ENCODE measurements around the gene GDI1.
A peak's percentile ranks its signal among the peaks of the same experiment; 100 is the strongest.

Gene GDI1

DNA sequence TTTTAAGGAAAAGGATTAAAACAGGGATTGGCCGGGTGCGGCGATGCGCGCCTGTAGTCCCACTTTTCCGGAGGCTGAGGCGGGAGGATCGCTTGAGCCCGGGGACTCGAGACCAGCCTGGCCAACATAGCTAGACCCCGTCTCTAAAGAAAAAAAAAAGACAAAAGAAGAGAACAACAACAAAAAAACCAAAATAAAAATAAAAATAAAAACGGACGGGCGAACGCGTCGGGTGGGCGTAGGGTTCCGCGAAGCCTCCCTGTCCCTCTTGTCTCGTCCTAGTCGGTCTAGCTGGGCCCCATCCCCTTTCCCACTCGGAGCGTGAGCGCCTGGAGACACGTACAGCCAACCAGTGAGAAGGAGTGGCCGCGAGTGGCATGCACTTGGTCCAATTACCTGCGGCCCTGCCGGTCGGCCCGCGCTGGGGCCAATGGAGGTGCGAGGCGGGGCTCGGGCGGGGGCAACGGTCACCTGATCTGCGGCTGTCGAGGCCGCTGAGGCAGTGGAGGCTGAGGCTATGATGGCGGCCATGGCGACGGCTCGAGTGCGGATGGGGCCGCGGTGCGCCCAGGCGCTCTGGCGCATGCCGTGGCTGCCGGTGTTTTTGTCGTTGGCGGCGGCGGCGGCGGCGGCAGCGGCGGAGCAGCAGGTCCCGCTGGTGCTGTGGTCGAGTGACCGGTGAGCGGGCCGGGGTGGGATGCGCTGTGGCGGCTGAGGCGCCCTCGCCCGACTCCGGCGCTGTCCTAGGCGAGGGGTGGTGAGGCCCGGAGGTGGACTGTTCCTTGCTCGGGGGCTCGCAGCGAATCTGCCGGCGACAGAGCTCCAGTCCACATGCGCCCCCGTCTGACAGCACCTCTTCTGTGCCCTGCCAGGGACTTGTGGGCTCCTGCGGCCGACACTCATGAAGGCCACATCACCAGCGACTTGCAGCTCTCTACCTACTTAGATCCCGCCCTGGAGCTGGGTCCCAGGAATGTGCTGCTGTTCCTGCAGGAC lies 8.5 kb upstream of the GDI1 start, which contains the start of gene ATP6AP1:
Gene ATP6AP1, plus strand, starts transcription at position 502 of the 996 bp plus-strand sequence. Its CDS starts 16 bp downstream, at position 518.
- Histone ChIP-seq H3K4me1 (ENCODE audit: control insufficient read depth, insufficient read depth, low read length, poor library complexity, severe bottlenecking) (peaks cover 3% of the 10 kb centered on the region), H3K36me3 (ENCODE audit: control insufficient read depth, insufficient read depth, low read length) (peaks cover 6% of the 10 kb centered on the region), H3K27me3 (replicated peaks; ENCODE audit: control insufficient read depth, insufficient read depth, low read length, poor library complexity, severe bottlenecking) (no peaks in the 10 kb centered on the region), H3K4me3 (ENCODE audit: insufficient read depth, low read depth, low read length, poor library complexity, severe bottlenecking) (peak within 1 kb of the TSS; percentile 52), H3K27ac (ENCODE audit: insufficient read depth, low read length, poor library complexity, severe bottlenecking) (peak within 1 kb of the TSS; percentile 58), H3K9me3 (ENCODE audit: control insufficient read depth, low read length) (no peaks in the 10 kb centered on the region)
- peak; percentile 76 to 83 (median 83) for DNase-seq

- no peak for DNase-seq
- no peak overlapping the region for H3K4me3 ChIP-seq (ENCODE audit: insufficient read depth, low read depth, low read length, poor library complexity, severe bottlenecking)
Measured at GRCh38 chrX:154429711-154430110, 7.2 kb upstream of the GDI1 start.

GRCh38 chrX:154430479-154430878 lies 6.5 kb upstream of the GDI1 start:
- Histone ChIP-seq H3K36me3 (ENCODE audit: control insufficient read depth, insufficient read depth, low read length) (peaks cover 12% of the 10 kb centered on the region), H3K9me3 (ENCODE audit: control insufficient read depth, low read length) (no peaks in the 10 kb centered on the region), H3K4me3 (ENCODE audit: insufficient read depth, low read depth, low read length, poor library complexity, severe bottlenecking) (no peak overlapping the region), H3K4me1 (ENCODE audit: control insufficient read depth, insufficient read depth, low read length, poor library complexity, severe bottlenecking) (peaks cover 3% of the 10 kb centered on the region), H3K27ac (ENCODE audit: insufficient read depth, low read length, poor library complexity, severe bottlenecking) (no peak overlapping the region), H3K27me3 (replicated peaks; ENCODE audit: control insufficient read depth, insufficient read depth, low read length, poor library complexity, severe bottlenecking) (no peaks in the 10 kb centered on the region)
- no peak for DNase-seq

More at GRCh38 chrX:154429711-154430110, 7.2 kb upstream of the GDI1 start:
- Histone ChIP-seq H3K4me1 (ENCODE audit: control insufficient read depth, insufficient read depth, low read length, poor library complexity, severe bottlenecking) (peaks cover 3% of the 10 kb centered on the region), H3K36me3 (ENCODE audit: control insufficient read depth, insufficient read depth, low read length) (peaks cover 10% of the 10 kb centered on the region), H3K27ac (ENCODE audit: insufficient read depth, low read length, poor library complexity, severe bottlenecking) (no peak overlapping the region), H3K9me3 (ENCODE audit: control insufficient read depth, low read length) (no peaks in the 10 kb centered on the region), H3K27me3 (replicated peaks; ENCODE audit: control insufficient read depth, insufficient read depth, low read length, poor library complexity, severe bottlenecking) (no peaks in the 10 kb centered on the region)

- DNase-seq = no peak
- H3K27ac ChIP-seq (ENCODE audit: insufficient read depth, low read length, poor library complexity, severe bottlenecking) = no peak overlapping the region
- no peaks in the 10 kb centered on the region for H3K9me3 ChIP-seq (ENCODE audit: control insufficient read depth, low read length)
- no peaks in the 10 kb centered on the region for H3K27me3 ChIP-seq (replicated peaks; ENCODE audit: control insufficient read depth, insufficient read depth, low read length, poor library complexity, severe bottlenecking)
- peaks cover 3% of the 10 kb centered on the region for H3K4me1 ChIP-seq (ENCODE audit: control insufficient read depth, insufficient read depth, low read length, poor library complexity, severe bottlenecking)
- H3K36me3 ChIP-seq (ENCODE audit: control insufficient read depth, insufficient read depth, low read length) = peaks cover 12% of the 10 kb centered on the region
- H3K4me3 ChIP-seq (ENCODE audit: insufficient read depth, low read depth, low read length, poor library complexity, severe bottlenecking) = no peak overlapping the region
Measured at GRCh38 chrX:154430916-154431315, 6.0 kb upstream of the GDI1 start.

DNA sequence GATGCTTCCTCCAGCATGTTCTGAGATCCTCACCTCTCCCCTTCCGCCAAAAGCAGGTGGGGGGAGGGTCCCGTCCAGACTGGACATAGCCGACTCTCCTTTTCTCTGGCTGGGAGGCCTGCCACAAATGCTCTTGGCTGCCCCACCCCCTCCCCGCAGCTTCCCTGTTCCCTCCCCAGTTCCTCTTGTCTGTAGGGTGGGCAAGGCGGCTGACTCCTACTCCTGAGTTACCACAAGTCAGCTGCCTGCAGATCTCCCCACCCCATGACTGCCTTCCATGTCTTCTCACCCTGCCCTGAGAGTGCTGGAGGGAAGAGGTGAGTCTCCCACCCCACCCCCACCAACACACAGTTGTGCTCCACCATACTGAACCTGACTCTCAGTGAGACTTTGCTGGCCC lies 5.6 kb upstream of the GDI1 start:
- Histone ChIP-seq H3K36me3 (ENCODE audit: control insufficient read depth, insufficient read depth, low read length) (peaks cover 12% of the 10 kb centered on the region), H3K4me1 (ENCODE audit: control insufficient read depth, insufficient read depth, low read length, poor library complexity, severe bottlenecking) (peaks cover 3% of the 10 kb centered on the region), H3K9me3 (ENCODE audit: control insufficient read depth, low read length) (no peaks in the 10 kb centered on the region), H3K27me3 (replicated peaks; ENCODE audit: control insufficient read depth, insufficient read depth, low read length, poor library complexity, severe bottlenecking) (no peaks in the 10 kb centered on the region), H3K4me3 (ENCODE audit: insufficient read depth, low read depth, low read length, poor library complexity, severe bottlenecking) (no peak overlapping the region), H3K27ac (ENCODE audit: insufficient read depth, low read length, poor library complexity, severe bottlenecking) (no peak overlapping the region)
- no peak for DNase-seq

DNA sequence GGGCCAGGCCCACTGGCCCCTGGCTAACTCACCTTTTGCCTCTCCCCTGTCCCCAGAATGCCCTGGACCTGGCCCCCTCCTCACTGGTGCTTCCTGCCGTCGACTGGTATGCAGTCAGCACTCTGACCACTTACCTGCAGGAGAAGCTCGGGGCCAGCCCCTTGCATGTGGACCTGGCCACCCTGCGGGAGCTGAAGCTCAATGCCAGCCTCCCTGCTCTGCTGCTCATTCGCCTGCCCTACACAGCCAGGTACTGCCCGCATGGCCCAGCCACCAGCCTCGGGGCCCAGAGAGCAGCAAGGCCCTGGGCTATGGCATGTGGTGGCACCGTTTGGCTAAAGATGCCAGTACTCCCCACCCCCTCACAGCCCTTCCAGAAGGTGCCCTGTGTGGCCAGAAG lies 4.7 kb upstream of the GDI1 start:
- DNase-seq = no peak
- H3K27ac ChIP-seq (ENCODE audit: insufficient read depth, low read length, poor library complexity, severe bottlenecking) = no peak overlapping the region
- no peaks in the 10 kb centered on the region for H3K27me3 ChIP-seq (replicated peaks; ENCODE audit: control insufficient read depth, insufficient read depth, low read length, poor library complexity, severe bottlenecking)
- H3K4me3 ChIP-seq (ENCODE audit: insufficient read depth, low read depth, low read length, poor library complexity, severe bottlenecking) = no peak overlapping the region
- peaks cover 3% of the 10 kb centered on the region for H3K4me1 ChIP-seq (ENCODE audit: control insufficient read depth, insufficient read depth, low read length, poor library complexity, severe bottlenecking)
- no peaks in the 10 kb centered on the region for H3K9me3 ChIP-seq (ENCODE audit: control insufficient read depth, low read length)
- H3K36me3 ChIP-seq (ENCODE audit: control insufficient read depth, insufficient read depth, low read length) = peaks cover 12% of the 10 kb centered on the region

GRCh38 chrX:154433605-154434004 lies 3.3 kb upstream of the GDI1 start:
- H3K27me3 ChIP-seq (replicated peaks; ENCODE audit: control insufficient read depth, insufficient read depth, low read length, poor library complexity, severe bottlenecking) = no peaks in the 10 kb centered on the region
- peaks cover 12% of the 10 kb centered on the region for H3K36me3 ChIP-seq (ENCODE audit: control insufficient read depth, insufficient read depth, low read length)
- H3K4me3 ChIP-seq (ENCODE audit: insufficient read depth, low read depth, low read length, poor library complexity, severe bottlenecking) = no peak overlapping the region
- H3K9me3 ChIP-seq (ENCODE audit: control insufficient read depth, low read length) = no peaks in the 10 kb centered on the region
- peaks cover 7% of the 10 kb centered on the region for H3K4me1 ChIP-seq (ENCODE audit: control insufficient read depth, insufficient read depth, low read length, poor library complexity, severe bottlenecking)
- DNase-seq = no peak
- H3K27ac ChIP-seq (ENCODE audit: insufficient read depth, low read length, poor library complexity, severe bottlenecking) = no peak overlapping the region

GRCh38 chrX:154434394-154435168 lies 2.4 kb upstream of the GDI1 start:
- DNase-seq = no peak
- H3K27me3 ChIP-seq (replicated peaks; ENCODE audit: control insufficient read depth, insufficient read depth, low read length, poor library complexity, severe bottlenecking) = no peaks in the 10 kb centered on the region
- H3K4me1 ChIP-seq (ENCODE audit: control insufficient read depth, insufficient read depth, low read length, poor library complexity, severe bottlenecking) = peaks cover 7% of the 10 kb centered on the region
- peaks cover 12% of the 10 kb centered on the region for H3K36me3 ChIP-seq (ENCODE audit: control insufficient read depth, insufficient read depth, low read length)
- H3K27ac ChIP-seq (ENCODE audit: insufficient read depth, low read length, poor library complexity, severe bottlenecking) = no peak overlapping the region
- H3K9me3 ChIP-seq (ENCODE audit: control insufficient read depth, low read length) = no peaks in the 10 kb centered on the region
- H3K4me3 ChIP-seq (ENCODE audit: insufficient read depth, low read depth, low read length, poor library complexity, severe bottlenecking) = no peak overlapping the region

DNA sequence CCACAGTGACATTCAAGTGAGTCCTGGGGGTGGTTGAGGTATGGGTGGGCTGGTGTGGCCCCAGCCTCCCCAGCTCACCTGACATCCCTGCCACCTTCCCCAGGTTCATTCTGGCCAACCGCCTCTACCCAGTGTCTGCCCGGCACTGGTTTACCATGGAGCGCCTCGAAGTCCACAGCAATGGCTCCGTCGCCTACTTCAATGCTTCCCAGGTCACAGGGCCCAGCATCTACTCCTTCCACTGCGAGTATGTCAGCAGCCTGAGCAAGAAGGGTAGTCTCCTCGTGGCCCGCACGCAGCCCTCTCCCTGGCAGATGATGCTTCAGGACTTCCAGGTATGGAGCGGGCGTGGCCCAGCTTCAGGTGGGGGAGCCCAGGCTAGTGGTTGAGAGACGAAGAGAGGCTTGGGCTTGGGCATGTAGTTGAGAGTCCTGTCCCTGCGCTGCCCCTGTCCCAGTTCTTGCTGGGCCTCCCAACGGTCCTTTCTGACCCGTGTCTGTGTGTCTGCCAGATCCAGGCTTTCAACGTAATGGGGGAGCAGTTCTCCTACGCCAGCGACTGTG lies 1.7 kb upstream of the GDI1 start:
- H3K4me3 ChIP-seq (ENCODE audit: insufficient read depth, low read depth, low read length, poor library complexity, severe bottlenecking) = no peak overlapping the region
- peaks cover 7% of the 10 kb centered on the region for H3K4me1 ChIP-seq (ENCODE audit: control insufficient read depth, insufficient read depth, low read length, poor library complexity, severe bottlenecking)
- no peaks in the 10 kb centered on the region for H3K9me3 ChIP-seq (ENCODE audit: control insufficient read depth, low read length)
- no peak for DNase-seq
- H3K36me3 ChIP-seq (ENCODE audit: control insufficient read depth, insufficient read depth, low read length) = peaks cover 14% of the 10 kb centered on the region
- no peak overlapping the region for H3K27ac ChIP-seq (ENCODE audit: insufficient read depth, low read length, poor library complexity, severe bottlenecking)
- H3K27me3 ChIP-seq (replicated peaks; ENCODE audit: control insufficient read depth, insufficient read depth, low read length, poor library complexity, severe bottlenecking) = no peaks in the 10 kb centered on the region
